H9 (cell line): ENCODE measurements around the gene COL23A1. TPM values are rescaled to one million over a fixed set of nuclear protein-coding genes. Genes with fewer than 3 reads are reported as not detected.

Experiments used
- DNase-seq: peaks from one replicate; pipeline ENCODE4 v3.0.0-alpha.2; 2017
- H2AFZ ChIP-seq: one replicate; pipeline ENCODE4 v1.6.1; 2013; ENCODE audit warnings: mild to moderate bottlenecking, low read length, control low read depth, moderate library complexity
- H2AK5ac ChIP-seq: 2 replicates; pipeline ENCODE4 v1.6.1; 2013; ENCODE audit warnings: low read length, control low read depth, mixed read lengths; ENCODE audit not compliant: insufficient read length
- H2BK120ac ChIP-seq: one replicate; pipeline ENCODE4 v1.6.1; 2013; ENCODE audit warnings: low read depth, mild to moderate bottlenecking, low read length, control low read depth, inconsistent platforms; ENCODE audit not compliant: poor library complexity, severe bottlenecking
- H2BK12ac ChIP-seq: 2 replicates; pipeline ENCODE4 v1.6.1; 2013; ENCODE audit warnings: low read length, control low read depth, mixed read lengths, low read depth; ENCODE audit not compliant: insufficient read length
- H2BK15ac ChIP-seq: 2 replicates; pipeline ENCODE4 v1.6.1; 2013; ENCODE audit warnings: low read depth, low read length, control low read depth
- H2BK20ac ChIP-seq: one replicate; pipeline ENCODE4 v1.6.1; 2013; ENCODE audit warnings: low read depth, mild to moderate bottlenecking, low read length, control low read depth, inconsistent platforms; ENCODE audit not compliant: poor library complexity, severe bottlenecking
- H2BK5ac ChIP-seq: 2 replicates; pipeline ENCODE4 v1.6.1; 2013; ENCODE audit warnings: low read length, control low read depth, mixed read lengths; ENCODE audit not compliant: insufficient read length
- H3K14ac ChIP-seq: 2 replicates; pipeline ENCODE4 v1.6.1; 2013; ENCODE audit warnings: low read length, control low read depth; ENCODE audit not compliant: insufficient read depth
- H3K18ac ChIP-seq: 2 replicates; pipeline ENCODE4 v1.6.1; 2013; ENCODE audit warnings: low read depth, mild to moderate bottlenecking, mixed read lengths, low read length, control low read depth; ENCODE audit not compliant: insufficient read length
- H3K23ac ChIP-seq: 2 replicates; pipeline ENCODE4 v1.6.1; 2013; ENCODE audit warnings: low read length, control low read depth, mixed read lengths, low read depth; ENCODE audit not compliant: insufficient read length
- H3K23me2 ChIP-seq: 2 replicates; pipeline ENCODE4 v1.6.1; 2013; ENCODE audit warnings: low read depth, mild to moderate bottlenecking, mixed read lengths, low read length, control low read depth; ENCODE audit not compliant: insufficient read length, poor library complexity, severe bottlenecking
- H3K27ac ChIP-seq: 2 replicates; pipeline ENCODE4 v1.5.1; 2013; ENCODE audit warnings: low read length, control low read depth, mixed read lengths, low read depth; ENCODE audit not compliant: insufficient read length
- H3K27me3 ChIP-seq: 2 replicates; pipeline ENCODE4 v1.6.1; 2013; ENCODE audit warnings: low read length, control low read depth, inconsistent platforms; ENCODE audit not compliant: insufficient read depth
- H3K4ac ChIP-seq: 2 replicates; pipeline ENCODE4 v1.6.1; 2013; ENCODE audit warnings: low read depth, mild to moderate bottlenecking, control low read depth, inconsistent platforms, low read length, moderate library complexity
- H3K4me1 ChIP-seq: 2 replicates; pipeline ENCODE4 v1.6.1; 2013; ENCODE audit warnings: low read length, control low read depth, inconsistent platforms; ENCODE audit not compliant: insufficient read depth
- H3K4me2 ChIP-seq: 2 replicates; pipeline ENCODE4 v1.6.1; 2013; ENCODE audit warnings: low read length, control low read depth, mixed read lengths; ENCODE audit not compliant: insufficient read length, insufficient read depth
- H3K56ac ChIP-seq: 2 replicates; pipeline ENCODE4 v1.6.1; 2013; ENCODE audit warnings: low read depth, mild to moderate bottlenecking, mixed read lengths, low read length, control low read depth; ENCODE audit not compliant: insufficient read length
- H3K79me1 ChIP-seq: 2 replicates; pipeline ENCODE4 v1.6.1; 2013; ENCODE audit warnings: low read depth, mild to moderate bottlenecking, moderate library complexity, low read length, control low read depth, inconsistent platforms; ENCODE audit not compliant: insufficient read depth, poor library complexity, severe bottlenecking
- H3K79me2 ChIP-seq: 2 replicates; pipeline ENCODE4 v1.6.1; 2013; ENCODE audit warnings: low read length, control low read depth, inconsistent platforms; ENCODE audit not compliant: insufficient read depth
- H3K9ac ChIP-seq: 2 replicates; pipeline ENCODE4 v1.6.1; 2013; ENCODE audit warnings: low read length, control low read depth, mixed read lengths; ENCODE audit not compliant: insufficient read length; ENCODE audit errors: extremely low read depth
- H3K9me3 ChIP-seq: one replicate; pipeline ENCODE4 v1.6.1; 2013; ENCODE audit warnings: low read depth, low read length, inconsistent platforms; ENCODE audit not compliant: control insufficient read depth
- H3T11ph ChIP-seq: one replicate; pipeline ENCODE4 v1.6.1; 2013; ENCODE audit warnings: mild to moderate bottlenecking, low read length, control low read depth, inconsistent platforms
- H4K20me1 ChIP-seq: one replicate; pipeline ENCODE4 v1.6.1; 2013; ENCODE audit not compliant: control insufficient read depth, insufficient read length, insufficient read depth
- H4K5ac ChIP-seq: 2 replicates; pipeline ENCODE4 v1.6.1; 2013; ENCODE audit warnings: low read depth, mild to moderate bottlenecking, mixed read lengths, low read length, control low read depth; ENCODE audit not compliant: insufficient read length
- H4K8ac ChIP-seq: replicated peaks from 2 replicates; pipeline ENCODE4 v1.6.1; 2013; ENCODE audit warnings: low read length, control low read depth, mixed read lengths, low read depth; ENCODE audit not compliant: insufficient read length
- H4K91ac ChIP-seq: 2 replicates; pipeline ENCODE4 v1.6.1; 2013; ENCODE audit warnings: low read depth, mild to moderate bottlenecking, moderate library complexity, mixed read lengths, low read length, control low read depth; ENCODE audit not compliant: insufficient read length
- H3K27ac Mint-ChIP-seq, 3 experiments: 2 replicates in 2 of 3; 3 replicates in 1 of 3; pipeline ENCODE4 v1.8.0; 2020 to 2021; ENCODE audit warnings: mixed read lengths in 3 of 3, mild to moderate bottlenecking in 1 of 3, moderate library complexity in 1 of 3
- H3K27me3 Mint-ChIP-seq: 2 replicates; pipeline ENCODE4 v1.8.0; 2021; ENCODE audit warnings: low read depth, mild to moderate bottlenecking, moderate library complexity, mixed read lengths
- H3K36me3 Mint-ChIP-seq, 3 experiments: 2 replicates in 2 of 3; 3 replicates in 1 of 3; pipeline ENCODE4 v1.8.0; 2020 to 2021; ENCODE audit warnings: low read depth in 3 of 3, mixed read lengths in 3 of 3; ENCODE audit not compliant: insufficient read depth in 1 of 3
- H3K4me1 Mint-ChIP-seq, 2 experiments: 2 replicates each; pipeline ENCODE4 v1.8.0; 2020; ENCODE audit warnings: mixed read lengths in 2 of 2
- H3K4me3 Mint-ChIP-seq, 2 experiments: 2 replicates in 1 of 2; 3 replicates in 1 of 2; pipeline ENCODE4 v1.8.0; 2020 to 2021; ENCODE audit warnings: mild to moderate bottlenecking in 2 of 2, mixed read lengths in 2 of 2, moderate library complexity in 1 of 2
- H3K9me3 Mint-ChIP-seq, 2 experiments: 2 replicates in 1 of 2; 3 replicates in 1 of 2; pipeline ENCODE4 v1.8.0; 2020; ENCODE audit warnings: mild to moderate bottlenecking in 2 of 2, mixed read lengths in 2 of 2, moderate library complexity in 1 of 2
- WGBS: extraction: QIAGEN DNeasy Blood & Tissue Kit; methylation state at CpG from one replicate; pipeline ENCODE4 v1.1.7; 2013; ENCODE audit warnings: missing lambda C conversion rate, low lambda C conversion rate, mixed read lengths; ENCODE audit not compliant: insufficient read length; ENCODE audit errors: extremely low coverage; 5-methylcytosine and 5-hydroxymethylcytosine counted together
- total RNA-seq: library from RNA; stranded (reverse); gene quantifications from 2 replicates; pipeline ENCODE4 v1.2.1, GENCODE V29; 2021
- TF ChIP-seq, protein P1 (sequence below): fragments of 200-600 bp; sonication (generic); conservative IDR thresholded peaks from 3 replicates; pipeline ENCODE4 v1.8.0; 2021; ENCODE audit warnings: antibody characterized with exemption, mild to moderate bottlenecking

The COL23A1 gene
- total RNA-seq, 1 experiment from 2014 or later = 2.6 TPM

DNA sequence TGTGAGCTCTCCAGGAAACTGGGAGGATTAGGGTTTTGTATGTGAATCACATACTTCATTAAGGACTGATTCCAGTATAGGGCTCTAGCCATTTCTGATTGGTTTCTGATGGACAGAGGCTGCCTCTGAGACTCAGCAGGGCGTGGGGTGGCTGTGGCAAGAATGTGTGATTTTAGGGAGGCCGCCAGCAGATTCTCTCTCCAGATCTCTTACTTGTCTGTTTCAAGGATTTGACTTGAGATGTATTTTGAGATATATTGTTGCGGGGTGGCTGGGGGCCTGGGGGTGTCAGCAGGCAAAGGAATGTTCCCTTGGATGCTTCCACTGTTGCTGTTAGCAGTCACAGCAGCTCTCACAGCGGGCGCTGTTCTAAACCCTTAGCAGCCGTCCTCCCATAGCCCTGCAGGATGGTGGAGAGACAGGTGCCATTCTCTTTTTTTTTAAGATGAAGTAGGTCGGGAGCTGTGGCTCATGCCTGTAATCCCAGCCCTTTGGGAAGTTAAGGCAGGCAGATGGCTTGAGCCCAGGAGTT is 393.8 kb downstream of the COL23A1 start:
- H4K5ac ChIP-seq = no peak overlapping the region
- TF ChIP-seq, protein P1, sequence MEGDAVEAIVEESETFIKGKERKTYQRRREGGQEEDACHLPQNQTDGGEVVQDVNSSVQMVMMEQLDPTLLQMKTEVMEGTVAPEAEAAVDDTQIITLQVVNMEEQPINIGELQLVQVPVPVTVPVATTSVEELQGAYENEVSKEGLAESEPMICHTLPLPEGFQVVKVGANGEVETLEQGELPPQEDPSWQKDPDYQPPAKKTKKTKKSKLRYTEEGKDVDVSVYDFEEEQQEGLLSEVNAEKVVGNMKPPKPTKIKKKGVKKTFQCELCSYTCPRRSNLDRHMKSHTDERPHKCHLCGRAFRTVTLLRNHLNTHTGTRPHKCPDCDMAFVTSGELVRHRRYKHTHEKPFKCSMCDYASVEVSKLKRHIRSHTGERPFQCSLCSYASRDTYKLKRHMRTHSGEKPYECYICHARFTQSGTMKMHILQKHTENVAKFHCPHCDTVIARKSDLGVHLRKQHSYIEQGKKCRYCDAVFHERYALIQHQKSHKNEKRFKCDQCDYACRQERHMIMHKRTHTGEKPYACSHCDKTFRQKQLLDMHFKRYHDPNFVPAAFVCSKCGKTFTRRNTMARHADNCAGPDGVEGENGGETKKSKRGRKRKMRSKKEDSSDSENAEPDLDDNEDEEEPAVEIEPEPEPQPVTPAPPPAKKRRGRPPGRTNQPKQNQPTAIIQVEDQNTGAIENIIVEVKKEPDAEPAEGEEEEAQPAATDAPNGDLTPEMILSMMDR = no peak
- H3K23me2 ChIP-seq = no peaks in the 10 kb centered on the region
- peaks cover 27 to 30% of the 10 kb centered on the region in 2 experiments for H3K4me1 Mint-ChIP-seq
- H3K27ac Mint-ChIP-seq = peak overlapping the region in 2 of 3 experiments; percentile 36; a peak in 1 of 7 replicates
- no peaks in the 10 kb centered on the region for H3K27me3 ChIP-seq
- H2BK20ac ChIP-seq = no peak overlapping the region
- no peaks in the 10 kb centered on the region for H4K20me1 ChIP-seq
- H2AK5ac ChIP-seq = no peak overlapping the region
- no peak overlapping the region for H3K4me2 ChIP-seq
- no peak overlapping the region for H3K18ac ChIP-seq
- H4K8ac ChIP-seq = no peak overlapping the region
- H2BK12ac ChIP-seq = no peak overlapping the region
- H3K27me3 Mint-ChIP-seq = peaks cover 21% of the 10 kb centered on the region
- no peak overlapping the region for H3K23ac ChIP-seq
- no peak overlapping the region for H3K56ac ChIP-seq
- H3K27ac ChIP-seq = no peak overlapping the region
- H2AFZ ChIP-seq = no peak overlapping the region
- H3K9me3 Mint-ChIP-seq = peaks cover 19 to 25% of the 10 kb centered on the region in 2 experiments
- H3K4ac ChIP-seq = no peak overlapping the region
- no peaks in the 10 kb centered on the region for H3K79me1 ChIP-seq
- H3K36me3 Mint-ChIP-seq = peaks cover 6 to 19% (median 7%) of the 10 kb centered on the region in 3 experiments
- no peak overlapping the region for H3T11ph ChIP-seq
- no peak overlapping the region for H3K4me3 Mint-ChIP-seq
- H3K4me1 ChIP-seq = no peaks in the 10 kb centered on the region
- no peaks in the 10 kb centered on the region for H3K9me3 ChIP-seq
- H2BK120ac ChIP-seq = no peak overlapping the region
- H3K9ac ChIP-seq = no peak overlapping the region
- H2BK5ac ChIP-seq = no peak overlapping the region
- H4K91ac ChIP-seq = no peak overlapping the region
- H3K14ac ChIP-seq = no peak overlapping the region
- H3K79me2 ChIP-seq = no peaks in the 10 kb centered on the region
- WGBS = no CpG with 5 or more reads among the region's 7 CpGs
- H2BK15ac ChIP-seq = no peak overlapping the region
- no peak for DNase-seq
